NCI-H526 treated with DMSO at 0.1 percent for 48 hours (cell line): ENCODE data around the gene CDK18.

Experiments
- DNase-seq: peaks from one replicate; lab custom pipeline; 2025; lab: John Stamatoyannopoulos, UW

Gene CDK18

DNA sequence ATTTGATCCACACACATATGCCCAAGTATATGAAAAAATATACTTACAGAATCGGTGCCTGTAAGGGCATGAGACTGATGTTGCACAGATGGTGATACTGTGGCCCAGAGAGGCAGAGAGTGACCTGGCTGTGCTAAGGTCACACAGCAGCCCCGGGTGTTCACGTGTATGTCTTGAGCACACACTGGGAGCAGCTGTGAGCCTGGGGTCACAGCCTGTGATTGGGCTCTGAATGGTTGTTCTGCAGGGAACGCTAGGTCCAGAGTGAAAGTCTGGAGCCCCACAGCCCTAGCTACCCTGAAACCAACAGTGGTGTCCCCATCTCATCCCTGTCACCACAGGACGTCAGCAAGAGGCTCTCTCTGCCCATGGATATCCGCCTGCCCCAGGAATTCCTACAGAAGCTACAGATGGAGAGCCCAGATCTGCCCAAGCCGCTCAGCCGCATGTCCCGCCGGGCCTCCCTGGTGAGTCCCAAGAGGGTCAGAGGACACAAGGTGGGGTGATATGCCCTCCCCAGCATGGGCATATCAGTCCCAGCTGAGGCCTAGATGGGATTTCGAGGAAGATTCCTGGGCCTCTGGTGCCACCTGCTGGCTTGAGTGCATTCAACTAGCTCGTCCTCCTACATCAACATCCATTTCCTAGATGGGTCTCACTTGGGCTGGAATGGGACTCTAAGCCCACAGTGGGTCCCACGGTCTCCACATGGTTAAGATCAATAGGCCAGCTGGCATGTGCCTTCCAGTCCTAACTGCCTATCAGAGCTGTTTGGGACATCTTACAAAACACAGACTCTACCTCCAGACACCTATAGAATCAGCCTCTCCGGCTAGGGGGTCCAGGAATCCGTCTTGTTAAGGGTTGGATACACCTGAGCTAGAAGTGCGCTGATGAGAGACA is 19.7 kb downstream of the CDK18 start:
- DNase-seq: peak; percentile 21

- DNase-seq: no peak
These were observed 20.3 kb downstream of the CDK18 start for GRCh38 chr1:205524794-205525101.

DNA sequence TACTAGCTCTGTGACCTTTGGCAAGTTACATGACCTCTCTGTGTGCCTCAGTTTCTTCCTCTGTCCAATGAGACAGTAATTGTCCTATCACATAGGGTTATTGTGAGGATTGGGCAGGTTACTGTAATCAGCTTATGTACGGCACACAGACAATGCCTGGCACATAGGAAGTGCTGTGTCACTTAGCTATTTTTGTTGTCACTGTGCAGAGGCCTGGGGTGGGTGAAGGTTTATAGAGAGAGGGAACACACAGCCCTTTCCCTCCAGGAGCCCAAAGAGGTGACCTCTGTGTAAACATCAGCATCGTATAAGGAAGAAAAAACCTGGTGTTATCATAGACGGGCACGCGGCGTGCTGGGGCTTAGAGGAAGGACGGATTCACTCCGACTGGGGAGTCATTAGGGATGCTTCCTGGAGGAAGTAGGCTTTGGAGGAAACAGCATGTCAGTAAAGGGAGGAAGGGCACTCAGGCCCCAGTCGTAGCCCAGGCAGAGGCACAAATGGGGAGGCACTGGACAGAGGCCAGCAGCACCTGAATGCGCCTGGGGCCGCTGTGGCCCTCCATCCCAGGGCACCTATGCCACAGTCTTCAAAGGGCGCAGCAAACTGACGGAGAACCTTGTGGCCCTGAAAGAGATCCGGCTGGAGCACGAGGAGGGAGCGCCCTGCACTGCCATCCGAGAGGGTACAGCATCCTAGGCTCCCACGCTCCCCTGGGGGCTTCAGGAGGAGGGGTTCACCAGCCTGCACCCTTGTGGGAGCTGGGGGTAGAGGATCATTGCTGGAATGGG is 21.2 kb downstream of the CDK18 start:
- no peak for DNase-seq

DNA sequence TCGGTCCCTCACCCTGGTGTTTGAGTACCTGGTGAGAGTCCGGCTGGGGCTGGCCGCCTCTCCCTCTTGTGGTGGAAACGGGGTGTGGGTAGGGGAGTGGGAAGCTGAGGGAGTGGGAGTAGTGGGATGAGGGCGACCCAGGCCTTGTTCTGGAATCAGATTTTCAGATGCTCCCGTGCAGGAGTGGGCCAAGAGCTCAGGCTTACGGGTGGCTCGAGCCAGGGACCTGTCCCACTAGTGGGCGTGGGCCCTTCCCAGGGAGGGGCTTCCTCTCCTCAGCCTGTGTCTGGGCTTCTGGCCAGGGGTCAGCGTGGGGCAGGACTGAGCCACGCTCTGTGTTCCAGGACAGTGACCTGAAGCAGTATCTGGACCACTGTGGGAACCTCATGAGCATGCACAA is 22.0 kb downstream of the CDK18 start:
- DNase-seq: no peak

DNA sequence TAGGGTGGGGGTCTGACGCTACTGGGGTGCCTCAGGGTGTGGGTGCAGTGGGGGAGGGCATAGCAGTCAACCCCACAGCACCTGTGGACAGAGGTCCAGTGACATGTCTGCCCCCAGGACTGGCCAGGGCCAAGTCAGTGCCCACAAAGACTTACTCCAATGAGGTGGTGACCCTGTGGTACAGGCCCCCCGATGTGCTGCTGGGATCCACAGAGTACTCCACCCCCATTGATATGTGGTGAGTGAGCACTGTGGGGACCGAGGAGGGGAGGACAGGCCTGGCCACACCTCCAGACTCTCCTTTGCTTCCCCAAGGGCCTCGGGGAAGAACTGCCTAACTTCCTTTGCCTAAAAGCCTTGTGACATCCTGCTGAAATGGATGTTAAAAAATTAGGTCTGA is 23.5 kb downstream of the CDK18 start:
- no peak for DNase-seq

DNA sequence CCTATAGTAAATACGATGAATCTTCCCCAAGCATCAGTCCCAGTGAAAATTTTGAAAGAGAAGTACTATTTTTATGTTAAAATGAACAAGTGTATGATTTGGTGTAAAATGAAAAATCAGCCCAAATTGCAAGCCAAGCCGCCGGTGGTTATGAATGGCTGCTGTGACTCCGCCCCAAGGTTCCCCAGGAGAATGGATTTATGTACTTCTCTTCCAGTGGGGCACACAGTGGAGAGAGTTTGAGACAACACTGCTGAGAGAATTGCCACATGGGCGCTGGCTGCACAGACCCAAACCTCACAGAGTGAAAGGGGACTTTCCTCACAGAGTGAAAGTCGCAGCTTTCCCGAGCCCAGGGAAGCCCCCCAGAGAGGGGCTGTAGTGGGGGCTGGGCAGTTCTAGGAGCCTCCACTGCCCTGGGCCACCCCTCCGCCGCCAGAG is 24.0 kb downstream of the CDK18 start:
- no peak for DNase-seq

GRCh38 chr1:205528887-205529825 is 24.7 kb downstream of the CDK18 start:
- DNase-seq: peak; percentile 39

- no peak for DNase-seq
These were observed 25.6 kb downstream of the CDK18 start for GRCh38 chr1:205530116-205530515.

- DNase-seq: no peak
These were observed 26.9 kb downstream of the CDK18 start for GRCh38 chr1:205531191-205532025.

- no peak for DNase-seq
These were observed 27.8 kb downstream of the CDK18 start for GRCh38 chr1:205532026-205532898.

DNA sequence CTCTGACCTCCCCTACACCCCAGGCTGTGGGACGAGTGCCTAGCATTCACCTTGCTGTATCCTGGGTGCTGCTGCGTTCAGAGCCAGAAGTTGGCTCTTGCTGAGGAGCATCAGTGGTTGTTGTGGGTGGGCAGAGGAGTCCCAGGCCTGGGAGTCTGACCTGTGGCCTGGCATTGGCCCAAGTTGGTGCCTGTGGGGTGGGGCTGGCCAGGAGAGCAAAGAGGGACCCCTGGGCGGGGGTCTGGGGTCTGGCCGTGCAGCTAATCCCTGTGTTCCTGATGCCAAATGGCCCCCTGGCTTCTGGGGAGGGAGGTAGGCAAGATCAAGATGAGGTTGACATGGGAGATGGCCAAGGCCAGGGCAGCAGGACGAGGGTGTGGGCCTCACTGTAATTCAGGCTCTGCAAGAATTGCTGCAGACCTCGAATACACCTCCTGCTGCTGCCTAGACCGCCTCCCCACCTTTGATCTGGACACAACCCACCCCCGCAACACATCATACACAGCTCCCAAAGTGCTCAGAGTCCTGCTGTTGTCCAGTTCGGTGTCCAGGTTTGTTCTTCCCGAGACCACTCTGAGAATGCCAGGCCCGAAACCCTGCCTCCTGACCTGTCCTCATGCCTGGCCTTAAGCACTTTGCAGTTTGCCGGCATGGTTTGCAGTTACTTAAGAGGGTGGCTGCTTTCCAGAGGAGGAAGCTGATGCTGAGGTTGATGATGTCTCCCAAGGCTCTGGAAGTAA is 28.7 kb downstream of the CDK18 start:
- DNase-seq: no peak

DNA sequence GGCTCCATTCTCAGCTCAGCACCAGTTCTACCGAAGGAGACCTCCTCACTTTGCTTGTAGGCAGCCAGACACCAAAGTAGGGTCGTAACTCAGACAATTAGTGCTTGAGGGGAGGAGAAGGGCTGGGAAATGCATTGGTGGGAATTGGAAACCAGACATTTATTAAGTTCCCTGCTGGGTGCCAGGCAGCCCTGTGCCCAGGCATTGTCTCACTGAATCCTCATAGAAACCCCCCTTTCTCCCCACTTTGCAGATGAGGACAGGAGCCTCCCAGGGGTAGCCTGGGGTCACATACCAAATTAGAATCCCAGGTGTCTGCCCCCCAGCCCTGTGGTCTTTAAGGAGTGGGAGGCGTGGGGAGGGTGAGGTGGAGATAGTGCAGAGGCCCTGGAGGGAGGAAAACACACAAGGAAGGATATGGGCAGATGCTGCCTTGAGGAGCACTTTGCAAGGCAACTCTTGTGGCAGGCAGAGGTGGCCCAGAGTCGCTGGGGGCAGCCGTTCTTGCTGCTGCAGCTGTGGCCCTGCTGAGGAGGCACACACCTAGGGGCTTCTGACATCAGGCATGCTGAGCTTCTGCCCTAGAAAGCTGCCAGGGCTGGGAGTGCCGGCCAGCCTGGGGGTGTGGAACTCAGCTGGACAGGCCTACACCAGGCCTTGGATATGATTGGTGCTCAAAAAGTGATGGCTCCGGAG is 29.4 kb downstream of the CDK18 start:
- DNase-seq: no peak

DNA sequence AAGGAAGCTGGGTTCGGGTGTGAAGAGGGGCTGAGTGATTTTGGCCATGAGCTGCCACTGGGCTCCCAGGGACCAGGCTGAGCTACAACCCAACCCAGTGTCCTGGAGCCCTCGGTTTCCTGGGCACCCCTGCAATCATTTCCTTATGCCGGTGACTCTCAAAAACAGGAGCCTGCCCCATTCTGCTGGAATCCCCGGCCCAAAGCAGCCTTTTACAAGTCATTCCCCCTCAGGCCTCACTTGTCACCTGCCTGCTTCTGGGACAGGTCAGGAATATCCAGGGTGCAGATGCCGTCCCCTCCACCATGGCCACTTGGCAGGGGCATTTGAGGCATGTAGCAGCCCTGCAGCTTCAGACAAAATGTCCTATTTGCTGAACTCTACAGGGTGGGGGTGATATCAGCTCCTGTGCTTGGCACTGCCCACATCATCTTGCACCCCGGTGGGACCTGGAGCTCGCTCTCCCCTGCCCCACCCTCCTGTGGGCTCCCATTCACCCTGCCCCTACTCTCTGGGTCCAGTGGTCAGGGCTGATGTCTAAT is 30.0 kb downstream of the CDK18 start:
- DNase-seq: no peak

DNA sequence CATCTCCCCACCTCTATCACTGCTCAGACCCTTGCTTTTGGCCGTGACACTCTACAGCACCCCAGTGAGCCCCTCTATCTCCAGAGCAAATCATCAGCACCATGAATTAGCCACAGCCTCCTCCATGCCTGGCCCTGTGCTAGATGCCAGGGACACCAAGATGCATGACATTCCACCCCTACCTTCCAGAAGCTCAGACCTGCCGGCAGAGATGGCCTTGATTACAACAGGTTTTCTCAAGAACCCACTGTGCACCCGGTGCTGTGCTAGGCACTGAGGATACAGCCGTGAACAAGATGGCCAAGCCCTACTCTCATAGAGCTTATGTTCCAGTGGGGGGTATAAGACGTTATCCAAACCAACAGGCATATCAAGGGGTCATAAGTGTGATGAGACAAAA is 30.6 kb downstream of the CDK18 start:
- DNase-seq: no peak

DNA sequence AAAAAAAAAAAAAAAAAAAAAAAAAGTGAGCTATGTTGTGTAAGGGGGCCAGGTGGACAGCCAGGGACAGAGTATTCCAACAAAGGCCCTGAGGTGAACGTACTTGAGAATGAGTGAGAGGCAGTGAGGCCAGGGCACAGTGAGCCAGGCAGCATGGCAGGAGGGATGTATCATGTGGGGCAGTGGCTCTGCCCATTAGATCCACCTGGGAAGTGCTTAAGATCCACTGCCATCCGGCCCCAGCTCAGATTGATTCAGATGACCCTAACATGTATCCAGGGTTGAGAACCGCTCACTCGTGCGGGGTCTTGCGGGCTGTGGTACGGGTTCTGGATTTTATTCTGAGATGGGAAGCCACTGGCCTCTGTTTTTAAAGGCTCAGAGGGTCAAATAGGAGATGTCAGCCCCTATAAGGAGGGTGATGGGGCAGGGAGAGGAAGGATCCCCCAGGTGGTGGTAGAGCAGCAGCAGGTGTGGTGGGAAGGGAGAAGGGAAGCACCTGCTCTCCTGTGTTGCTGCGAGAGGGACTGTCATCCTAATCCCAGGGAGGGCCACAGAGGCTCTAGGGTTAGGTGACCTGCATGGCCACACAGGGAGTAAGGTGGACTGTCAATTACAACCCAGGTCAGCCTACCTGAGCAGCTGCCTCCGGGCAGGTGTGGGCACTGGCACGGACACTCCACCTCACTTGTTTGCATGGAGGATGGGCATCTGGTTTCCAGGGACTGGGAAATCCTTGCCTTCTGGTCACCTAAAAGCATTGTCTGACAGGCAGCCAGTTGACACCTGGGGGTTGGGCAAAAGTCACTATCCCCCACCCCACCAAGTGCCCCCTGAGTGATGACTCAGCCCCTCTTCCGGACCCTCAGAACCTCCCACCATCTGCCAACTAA is 31.6 kb downstream of the CDK18 start:
- DNase-seq: no peak

DNA sequence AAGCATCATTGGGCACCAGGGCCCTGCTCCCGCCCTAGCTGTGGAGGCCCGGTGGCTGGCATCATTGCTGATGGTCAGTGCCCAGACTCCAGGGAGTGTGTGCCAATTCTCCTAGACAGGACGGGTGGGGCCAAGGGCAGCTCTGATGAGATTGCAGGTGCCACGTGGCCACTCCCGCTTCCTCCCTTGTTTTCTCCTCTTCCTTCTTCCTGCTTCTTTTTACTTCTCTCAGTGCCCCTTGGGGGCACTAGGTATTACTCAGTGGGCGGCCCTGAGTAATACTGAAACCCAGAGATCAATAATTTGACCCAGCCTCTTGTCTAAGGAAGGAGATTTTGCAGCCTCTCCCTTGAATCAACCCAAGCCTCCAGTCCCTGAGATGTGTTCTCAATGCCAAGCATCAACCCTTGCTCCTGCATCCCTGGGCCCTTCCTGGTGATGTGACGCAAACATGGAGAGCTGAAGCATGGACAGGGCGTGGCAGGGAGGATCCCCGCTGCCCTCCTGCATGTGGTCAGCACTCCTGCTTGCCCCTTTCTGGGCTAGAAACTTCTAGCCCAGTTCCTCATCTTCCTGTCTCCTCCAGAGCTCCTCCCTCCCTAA is 32.4 kb downstream of the CDK18 start:
- DNase-seq: no peak

DNA sequence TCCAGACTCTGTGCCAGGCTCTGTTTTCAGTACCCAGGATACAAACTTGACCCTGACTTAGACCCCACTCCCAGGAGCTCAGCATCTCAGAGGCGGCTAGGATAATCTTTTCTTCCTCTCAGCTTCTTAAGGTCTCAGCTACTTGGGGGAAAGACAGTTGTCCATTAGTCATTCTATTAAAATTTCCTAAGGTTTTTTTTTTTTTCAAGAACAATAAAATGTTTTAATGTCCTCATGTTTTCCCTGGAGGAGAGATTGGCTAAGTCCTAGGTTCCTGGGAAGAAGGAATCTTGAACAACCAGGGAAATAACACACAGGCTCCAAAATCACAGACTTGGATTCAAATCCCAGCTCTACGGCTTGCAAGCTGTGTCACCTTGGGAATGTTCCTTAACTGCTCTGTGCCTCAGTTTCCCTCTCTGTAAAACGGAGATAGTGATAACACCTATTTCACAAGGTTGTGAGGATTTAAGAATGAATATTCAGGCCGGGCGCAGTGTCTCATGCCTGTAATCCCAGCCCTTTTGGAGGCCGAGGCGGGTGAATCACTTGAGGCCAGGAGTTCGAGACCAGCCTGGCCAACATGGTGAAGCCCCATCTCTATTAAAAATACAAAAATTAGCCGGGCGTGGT is 33.0 kb downstream of the CDK18 start:
- DNase-seq: no peak
